ENCODE measurements around the gene MRPL11.

Gene MRPL11

DNA sequence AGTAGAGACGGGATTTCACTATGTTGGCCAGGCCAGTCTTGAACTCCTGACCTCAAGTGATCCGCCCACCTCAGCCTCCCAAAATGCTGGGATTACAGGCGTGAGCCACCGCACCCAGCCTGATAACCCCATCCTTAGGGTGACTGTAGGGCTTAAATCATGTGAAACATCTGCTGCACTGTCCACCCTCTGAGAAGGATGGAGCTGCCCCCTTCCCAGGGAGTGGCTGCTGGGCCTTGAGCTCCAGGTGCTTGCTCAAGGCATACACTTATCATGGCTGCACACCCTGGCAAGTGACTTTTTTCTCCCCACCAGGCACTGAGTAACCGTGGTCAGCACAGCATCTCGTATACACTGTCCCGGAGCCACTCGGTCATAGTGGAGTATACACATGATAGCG lies 33.4 kb upstream of the MRPL11 start:
- TF ChIP-seq, protein P1, sequence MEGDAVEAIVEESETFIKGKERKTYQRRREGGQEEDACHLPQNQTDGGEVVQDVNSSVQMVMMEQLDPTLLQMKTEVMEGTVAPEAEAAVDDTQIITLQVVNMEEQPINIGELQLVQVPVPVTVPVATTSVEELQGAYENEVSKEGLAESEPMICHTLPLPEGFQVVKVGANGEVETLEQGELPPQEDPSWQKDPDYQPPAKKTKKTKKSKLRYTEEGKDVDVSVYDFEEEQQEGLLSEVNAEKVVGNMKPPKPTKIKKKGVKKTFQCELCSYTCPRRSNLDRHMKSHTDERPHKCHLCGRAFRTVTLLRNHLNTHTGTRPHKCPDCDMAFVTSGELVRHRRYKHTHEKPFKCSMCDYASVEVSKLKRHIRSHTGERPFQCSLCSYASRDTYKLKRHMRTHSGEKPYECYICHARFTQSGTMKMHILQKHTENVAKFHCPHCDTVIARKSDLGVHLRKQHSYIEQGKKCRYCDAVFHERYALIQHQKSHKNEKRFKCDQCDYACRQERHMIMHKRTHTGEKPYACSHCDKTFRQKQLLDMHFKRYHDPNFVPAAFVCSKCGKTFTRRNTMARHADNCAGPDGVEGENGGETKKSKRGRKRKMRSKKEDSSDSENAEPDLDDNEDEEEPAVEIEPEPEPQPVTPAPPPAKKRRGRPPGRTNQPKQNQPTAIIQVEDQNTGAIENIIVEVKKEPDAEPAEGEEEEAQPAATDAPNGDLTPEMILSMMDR (IDR thresholded peaks at IDR 0.05; ENCODE audit: insufficient read depth, missing control alignments), result no peak
- FAIRE-seq, result no peak
- no peak for DNase-seq (ENCODE audit: insufficient read length, low spot score)

DNA sequence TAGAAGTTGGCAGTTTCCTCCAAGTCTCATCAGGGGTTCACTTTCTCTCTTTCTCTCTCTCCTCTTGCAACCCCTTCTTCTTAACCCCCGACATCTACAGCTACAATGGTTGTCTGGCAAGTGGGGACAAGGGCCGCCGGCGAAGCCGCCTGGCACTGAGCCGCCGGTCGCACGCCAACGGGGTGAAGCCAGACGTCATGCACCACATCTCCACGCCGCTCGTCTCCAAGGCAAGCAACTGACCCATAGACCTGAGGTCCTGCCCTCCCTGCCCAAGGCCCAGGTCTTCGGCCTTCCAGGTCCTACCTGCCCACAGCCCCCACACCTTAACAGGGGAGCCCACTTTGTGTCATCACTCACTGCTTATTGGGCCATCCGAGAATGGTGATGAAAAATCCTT lies 32.5 kb upstream of the MRPL11 start:
- FAIRE-seq, result no peak
- TF ChIP-seq, protein P1 (IDR thresholded peaks at IDR 0.05; ENCODE audit: insufficient read depth, missing control alignments), result no peak

DNA sequence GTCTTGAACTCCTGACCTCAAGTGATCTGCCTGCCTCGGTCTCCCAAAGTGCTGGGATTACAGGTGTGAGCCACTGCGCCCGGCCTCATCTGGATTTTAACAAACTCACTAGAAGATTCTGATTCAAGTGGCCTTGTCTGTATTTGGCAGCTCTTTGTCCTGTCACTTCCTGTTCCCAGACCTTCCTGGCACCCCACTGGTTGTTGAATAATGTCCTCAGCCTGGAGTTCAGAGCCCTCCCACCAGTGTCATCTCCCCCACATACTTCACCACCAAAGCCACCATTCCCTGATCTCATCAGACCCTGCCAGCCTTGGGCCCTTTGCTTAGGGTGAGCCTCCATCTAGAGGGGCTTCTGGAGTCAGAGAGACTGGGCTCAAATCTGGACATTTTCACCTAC lies 31.4 kb upstream of the MRPL11 start:
- TF ChIP-seq, protein P1 (IDR thresholded peaks at IDR 0.05; ENCODE audit: insufficient read depth, missing control alignments), result no peak
- no peak for DNase-seq (ENCODE audit: insufficient read length, low spot score)
- FAIRE-seq, result no peak

More for the DNA sequence above, 32.5 kb upstream of the MRPL11 start:
- no peak for DNase-seq (ENCODE audit: insufficient read length, low spot score)

DNA sequence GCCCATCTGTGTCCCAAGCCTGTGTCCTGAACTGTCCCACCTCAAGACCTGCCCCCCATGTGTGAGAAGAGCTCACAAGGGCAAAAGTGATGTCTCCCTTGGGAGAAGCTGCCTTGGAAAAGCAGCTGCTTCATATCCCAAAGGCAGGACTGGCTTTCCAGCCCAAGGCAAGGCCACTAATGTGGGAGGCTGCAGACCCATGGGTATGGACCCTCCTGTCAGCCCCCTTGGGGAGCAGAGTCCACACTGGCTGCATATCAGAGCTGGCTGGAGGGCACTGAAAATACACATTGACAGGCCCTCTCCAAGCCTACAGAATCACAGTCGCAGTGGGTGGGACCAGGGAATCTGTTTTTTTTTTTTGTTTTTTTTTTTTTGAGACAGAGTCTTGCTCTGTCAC lies 30.8 kb upstream of the MRPL11 start:
- FAIRE-seq (no peak), DNase-seq (ENCODE audit: insufficient read length, low spot score) (no peak)
- TF ChIP-seq, protein P1 (IDR thresholded peaks at IDR 0.05; ENCODE audit: insufficient read depth, missing control alignments), result no peak

DNA sequence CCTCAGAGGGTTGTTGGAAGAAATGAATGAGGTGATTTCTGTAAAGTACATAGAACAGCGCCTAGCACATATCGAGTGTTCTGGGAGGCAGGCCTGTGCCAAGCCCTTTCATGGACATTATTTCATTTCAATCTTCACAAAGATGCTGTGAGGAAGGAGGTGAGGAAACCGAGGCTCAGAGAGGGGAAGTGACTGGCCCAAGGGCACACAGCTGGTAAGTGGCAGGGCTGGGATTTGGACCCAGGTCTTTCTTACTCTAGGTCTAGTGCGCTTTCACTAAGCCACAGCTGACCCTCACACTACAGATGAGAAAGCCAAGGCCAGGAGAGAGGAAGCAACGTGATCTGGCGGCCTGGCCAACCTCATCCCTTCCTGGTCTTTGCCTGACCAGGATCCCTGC lies 30.0 kb upstream of the MRPL11 start:
- DNase-seq (ENCODE audit: insufficient read length, low spot score), result no peak
- no peak for FAIRE-seq
- TF ChIP-seq, protein P1 (IDR thresholded peaks at IDR 0.05; ENCODE audit: insufficient read depth, missing control alignments), result no peak

DNA sequence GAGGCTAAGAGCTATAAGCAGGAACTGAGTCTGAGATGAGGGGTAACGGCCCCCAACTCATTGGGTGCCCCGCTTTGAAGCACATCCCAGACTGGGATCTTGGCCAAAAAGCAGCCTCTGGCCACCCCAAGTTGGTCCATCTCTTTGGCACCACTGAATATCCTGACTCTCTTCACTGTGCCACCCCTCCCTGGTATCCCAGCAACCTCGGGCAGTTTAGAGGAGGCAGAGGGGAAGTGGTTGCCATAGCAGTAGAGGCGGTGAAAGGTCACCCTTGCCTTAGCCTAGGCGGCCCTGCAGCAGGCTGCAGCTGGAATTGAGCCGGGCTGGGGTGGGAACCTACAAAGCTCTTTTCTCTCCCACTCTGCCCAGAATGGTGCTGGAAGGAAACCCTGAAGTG lies 29.1 kb upstream of the MRPL11 start:
- no peak for FAIRE-seq
- DNase-seq (ENCODE audit: insufficient read length, low spot score), result no peak
- TF ChIP-seq, protein P1 (IDR thresholded peaks at IDR 0.05; ENCODE audit: insufficient read depth, missing control alignments), result no peak

DNA sequence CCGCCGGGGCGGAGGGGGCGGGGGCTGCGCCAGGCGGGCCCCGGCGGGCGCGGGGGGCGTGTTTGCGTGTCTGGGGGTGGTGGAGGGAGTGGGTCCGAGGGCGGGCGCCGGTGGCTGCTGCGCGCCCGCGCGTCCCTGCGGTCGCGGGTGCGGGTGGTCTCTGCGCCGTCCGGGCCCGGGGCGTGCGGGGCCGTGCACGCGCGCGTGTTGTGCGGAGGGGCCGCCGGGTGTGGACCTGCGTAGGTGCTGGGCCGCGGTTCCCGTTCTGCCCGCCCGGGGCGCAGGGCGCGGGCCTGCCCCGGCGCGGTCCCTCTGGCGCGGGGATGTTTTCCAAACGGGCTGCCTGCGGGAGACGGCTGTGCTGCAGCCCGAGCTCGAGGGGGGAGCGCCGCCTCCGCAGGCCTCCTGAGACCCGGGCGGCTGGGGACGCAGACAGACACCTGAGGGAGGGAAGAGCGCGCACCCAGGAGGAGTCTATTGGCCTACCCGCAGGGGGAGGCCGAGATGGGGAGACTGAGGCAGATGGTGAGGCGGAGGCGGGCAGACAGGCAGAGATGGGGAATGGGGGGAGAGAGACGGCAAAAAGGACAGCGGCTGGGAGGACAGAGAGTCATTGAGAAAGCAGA lies 28.5 kb upstream of the MRPL11 start:
- DNase-seq (ENCODE audit: insufficient read length, low spot score) (no peak), FAIRE-seq (no peak)
- TF ChIP-seq, protein P1 (IDR thresholded peaks at IDR 0.05; ENCODE audit: insufficient read depth, missing control alignments), result no peak

Measured in D721Med (cell line).